ENCODE results near the gene SCAMP1.

SCAMP1 gene

GRCh38 chr5:78500028-78500427 lies 139.6 kb downstream of the SCAMP1 start:
- Histone ChIP-seq H3K9me3 (ENCODE audit: control insufficient read depth, low read length) (no peaks in the 10 kb centered on the region), H3K79me2 (no peaks in the 10 kb centered on the region), H3K36me3 (ENCODE audit: control insufficient read depth, insufficient read depth, low read length) (no peaks in the 10 kb centered on the region), H3K4me1 (peaks cover 19% of the 10 kb centered on the region), H3K27me3 (ENCODE audit: control insufficient read depth, insufficient read depth, low read length) (no peaks in the 10 kb centered on the region), H3K4me3 (ENCODE audit: low read depth, low read length) (no peak overlapping the region), H3K4me2 (ENCODE audit: low read length) (no peak overlapping the region), H3K9ac (no peak overlapping the region), H3K27ac (no peak overlapping the region), H2AFZ (no peak overlapping the region)
- TF ChIP-seq, protein P1, sequence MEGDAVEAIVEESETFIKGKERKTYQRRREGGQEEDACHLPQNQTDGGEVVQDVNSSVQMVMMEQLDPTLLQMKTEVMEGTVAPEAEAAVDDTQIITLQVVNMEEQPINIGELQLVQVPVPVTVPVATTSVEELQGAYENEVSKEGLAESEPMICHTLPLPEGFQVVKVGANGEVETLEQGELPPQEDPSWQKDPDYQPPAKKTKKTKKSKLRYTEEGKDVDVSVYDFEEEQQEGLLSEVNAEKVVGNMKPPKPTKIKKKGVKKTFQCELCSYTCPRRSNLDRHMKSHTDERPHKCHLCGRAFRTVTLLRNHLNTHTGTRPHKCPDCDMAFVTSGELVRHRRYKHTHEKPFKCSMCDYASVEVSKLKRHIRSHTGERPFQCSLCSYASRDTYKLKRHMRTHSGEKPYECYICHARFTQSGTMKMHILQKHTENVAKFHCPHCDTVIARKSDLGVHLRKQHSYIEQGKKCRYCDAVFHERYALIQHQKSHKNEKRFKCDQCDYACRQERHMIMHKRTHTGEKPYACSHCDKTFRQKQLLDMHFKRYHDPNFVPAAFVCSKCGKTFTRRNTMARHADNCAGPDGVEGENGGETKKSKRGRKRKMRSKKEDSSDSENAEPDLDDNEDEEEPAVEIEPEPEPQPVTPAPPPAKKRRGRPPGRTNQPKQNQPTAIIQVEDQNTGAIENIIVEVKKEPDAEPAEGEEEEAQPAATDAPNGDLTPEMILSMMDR (IDR thresholded peaks at IDR 0.05) = no peak

- no peak overlapping the region for H2AFZ ChIP-seq
- H3K27ac ChIP-seq = no peak overlapping the region
- H3K79me2 ChIP-seq = no peaks in the 10 kb centered on the region
- H3K4me3 ChIP-seq (ENCODE audit: low read depth, low read length) = no peak overlapping the region
- H3K9me3 ChIP-seq (ENCODE audit: control insufficient read depth, low read length) = no peaks in the 10 kb centered on the region
- no peak overlapping the region for H3K4me2 ChIP-seq (ENCODE audit: low read length)
- H3K36me3 ChIP-seq (ENCODE audit: control insufficient read depth, insufficient read depth, low read length) = no peaks in the 10 kb centered on the region
- TF ChIP-seq, protein P1 (IDR thresholded peaks at IDR 0.05) = no peak
- H3K4me1 ChIP-seq = peaks cover 26% of the 10 kb centered on the region
- no peak overlapping the region for H3K9ac ChIP-seq
- H3K27me3 ChIP-seq (ENCODE audit: control insufficient read depth, insufficient read depth, low read length) = no peaks in the 10 kb centered on the region
These were observed 140.5 kb downstream of the SCAMP1 start for GRCh38 chr5:78500871-78501270.

DNA sequence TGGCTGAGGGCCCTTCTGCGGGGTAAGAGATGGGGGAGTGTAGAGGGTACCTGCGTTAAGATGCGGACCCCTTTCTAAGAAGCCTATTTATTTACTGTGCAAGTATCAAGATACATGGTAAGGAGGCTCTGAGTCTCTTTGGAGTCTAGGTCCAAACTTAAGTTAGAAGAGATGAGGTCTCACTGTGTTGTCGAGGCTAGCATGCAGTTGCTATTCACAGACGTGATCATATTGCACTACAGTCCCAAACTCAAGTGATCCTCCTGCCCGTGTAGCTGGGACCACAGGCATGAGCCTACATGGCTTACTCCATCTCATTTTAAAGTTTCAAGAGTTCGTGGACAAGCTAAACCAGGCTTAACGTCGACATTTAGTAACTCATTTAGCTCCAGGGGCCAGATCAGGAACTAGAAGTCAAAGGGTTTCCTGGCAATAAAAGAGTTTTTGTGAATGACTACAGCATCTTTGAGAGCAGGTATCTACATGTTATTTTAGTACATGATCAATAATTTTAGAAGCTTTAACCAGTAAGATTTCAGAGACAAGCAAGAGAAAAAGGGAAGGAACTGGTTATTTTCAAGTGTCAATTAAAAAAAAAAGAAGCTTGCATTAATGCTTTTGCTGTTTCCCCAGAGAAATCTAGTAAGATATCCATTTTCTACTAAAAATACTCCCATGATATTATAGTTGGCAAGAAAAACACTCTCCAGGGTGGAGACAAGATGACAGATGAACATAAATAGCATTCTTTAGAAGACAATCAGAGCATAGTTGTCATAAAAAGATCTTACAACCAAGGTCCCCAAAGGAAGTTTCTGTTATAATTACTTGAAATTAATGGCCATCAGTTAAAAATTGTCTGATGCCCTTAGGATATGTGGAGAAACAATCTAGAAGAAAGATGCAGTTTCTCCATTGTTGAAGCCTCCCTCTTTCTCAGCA lies 141.3 kb downstream of the SCAMP1 start:
- H3K27ac ChIP-seq = no peak overlapping the region

GRCh38 chr5:78503958-78504653 lies 143.7 kb downstream of the SCAMP1 start:
- no peaks in the 10 kb centered on the region for H3K9me3 ChIP-seq (ENCODE audit: control insufficient read depth, low read length)
- H3K4me1 ChIP-seq = peaks cover 34% of the 10 kb centered on the region
- peaks cover 8% of the 10 kb centered on the region for H3K79me2 ChIP-seq
- no peaks in the 10 kb centered on the region for H3K36me3 ChIP-seq (ENCODE audit: control insufficient read depth, insufficient read depth, low read length)
- no peak overlapping the region for H3K9ac ChIP-seq
- peak overlapping the region; percentile 26 for H3K27ac ChIP-seq
- H3K4me2 ChIP-seq (ENCODE audit: low read length) = peak overlapping the region; percentile 6
- H2AFZ ChIP-seq = peak overlapping the region; percentile 42
- H3K4me3 ChIP-seq (ENCODE audit: low read depth, low read length) = no peak overlapping the region
- TF ChIP-seq, protein P1 (IDR thresholded peaks at IDR 0.05) = no peak
- no peaks in the 10 kb centered on the region for H3K27me3 ChIP-seq (ENCODE audit: control insufficient read depth, insufficient read depth, low read length)

More for the DNA sequence above, 141.3 kb downstream of the SCAMP1 start:
- Histone ChIP-seq H3K4me2 (ENCODE audit: low read length) (no peak overlapping the region), H3K36me3 (ENCODE audit: control insufficient read depth, insufficient read depth, low read length) (no peaks in the 10 kb centered on the region), H3K79me2 (peaks cover 5% of the 10 kb centered on the region), H3K9me3 (ENCODE audit: control insufficient read depth, low read length) (no peaks in the 10 kb centered on the region), H3K4me3 (ENCODE audit: low read depth, low read length) (no peak overlapping the region), H3K9ac (no peak overlapping the region), H3K27me3 (ENCODE audit: control insufficient read depth, insufficient read depth, low read length) (no peaks in the 10 kb centered on the region), H2AFZ (no peak overlapping the region), H3K4me1 (peaks cover 26% of the 10 kb centered on the region)
- TF ChIP-seq, protein P1 (IDR thresholded peaks at IDR 0.05) = no peak

Measured in parathyroid adenoma (tissue), 2 donors.